Endothelial cell of coronary artery (primary cell): ENCODE measurements around the gene IGFBP3. TPM values are rescaled to one million over a fixed set of nuclear protein-coding genes. Genes with fewer than 3 reads are reported as not detected.

Experiments
- total RNA-seq: library from RNA; depleted of rRNA; stranded (reverse); fragments of >200 nt; gene quantifications from 2 replicates; pipeline ENCODE4 v1.2.3, GENCODE V29; 2014

Gene IGFBP3, protein sequence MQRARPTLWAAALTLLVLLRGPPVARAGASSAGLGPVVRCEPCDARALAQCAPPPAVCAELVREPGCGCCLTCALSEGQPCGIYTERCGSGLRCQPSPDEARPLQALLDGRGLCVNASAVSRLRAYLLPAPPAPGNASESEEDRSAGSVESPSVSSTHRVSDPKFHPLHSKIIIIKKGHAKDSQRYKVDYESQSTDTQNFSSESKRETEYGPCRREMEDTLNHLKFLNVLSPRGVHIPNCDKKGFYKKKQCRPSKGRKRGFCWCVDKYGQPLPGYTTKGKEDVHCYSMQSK
- 6.7 and 300 TPM in 2 replicates for total RNA-seq

DNA sequence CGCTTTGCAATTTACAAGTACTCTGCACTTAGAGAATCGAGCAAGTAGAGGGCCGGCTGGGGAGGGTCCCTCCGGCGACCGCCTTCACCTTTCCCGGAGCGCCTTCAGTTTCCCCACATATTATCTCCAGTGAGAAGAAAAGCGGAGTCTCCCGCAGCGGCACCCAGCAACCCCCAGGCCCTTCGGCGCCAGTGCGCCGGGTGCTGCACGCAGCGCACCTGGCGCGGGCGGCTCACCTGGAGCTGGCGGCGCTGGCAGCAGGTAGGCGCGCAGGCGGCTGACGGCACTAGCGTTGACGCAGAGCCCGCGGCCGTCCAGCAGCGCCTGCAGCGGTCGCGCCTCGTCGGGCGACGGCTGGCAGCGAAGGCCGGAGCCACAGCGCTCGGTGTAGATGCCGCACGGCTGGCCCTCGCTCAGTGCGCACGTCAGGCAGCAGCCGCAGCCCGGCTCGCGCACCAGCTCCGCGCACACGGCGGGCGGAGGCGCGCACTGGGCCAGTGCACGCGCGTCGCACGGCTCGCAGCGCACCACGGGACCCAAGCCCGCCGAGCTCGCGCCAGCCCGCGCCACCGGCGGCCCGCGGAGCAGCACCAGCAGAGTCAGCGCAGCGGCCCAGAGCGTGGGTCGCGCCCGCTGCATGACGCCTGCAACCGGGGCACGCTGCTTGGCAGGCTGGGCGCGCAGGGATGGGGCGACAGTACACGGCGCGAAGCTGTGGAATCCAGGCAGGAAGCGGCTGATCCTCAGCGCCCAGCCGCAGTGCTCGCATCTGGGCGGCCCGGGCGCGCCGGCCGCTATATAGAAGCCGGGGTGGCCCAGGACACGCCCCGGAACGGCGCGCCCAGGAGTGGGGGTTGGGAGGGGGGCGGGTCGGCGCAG, at the start of gene IGFBP3:
Gene IGFBP3, minus strand, starts transcription at position 771 of the 879 bp plus-strand sequence. Its CDS starts 132 bp downstream, at position 639.

DNA sequence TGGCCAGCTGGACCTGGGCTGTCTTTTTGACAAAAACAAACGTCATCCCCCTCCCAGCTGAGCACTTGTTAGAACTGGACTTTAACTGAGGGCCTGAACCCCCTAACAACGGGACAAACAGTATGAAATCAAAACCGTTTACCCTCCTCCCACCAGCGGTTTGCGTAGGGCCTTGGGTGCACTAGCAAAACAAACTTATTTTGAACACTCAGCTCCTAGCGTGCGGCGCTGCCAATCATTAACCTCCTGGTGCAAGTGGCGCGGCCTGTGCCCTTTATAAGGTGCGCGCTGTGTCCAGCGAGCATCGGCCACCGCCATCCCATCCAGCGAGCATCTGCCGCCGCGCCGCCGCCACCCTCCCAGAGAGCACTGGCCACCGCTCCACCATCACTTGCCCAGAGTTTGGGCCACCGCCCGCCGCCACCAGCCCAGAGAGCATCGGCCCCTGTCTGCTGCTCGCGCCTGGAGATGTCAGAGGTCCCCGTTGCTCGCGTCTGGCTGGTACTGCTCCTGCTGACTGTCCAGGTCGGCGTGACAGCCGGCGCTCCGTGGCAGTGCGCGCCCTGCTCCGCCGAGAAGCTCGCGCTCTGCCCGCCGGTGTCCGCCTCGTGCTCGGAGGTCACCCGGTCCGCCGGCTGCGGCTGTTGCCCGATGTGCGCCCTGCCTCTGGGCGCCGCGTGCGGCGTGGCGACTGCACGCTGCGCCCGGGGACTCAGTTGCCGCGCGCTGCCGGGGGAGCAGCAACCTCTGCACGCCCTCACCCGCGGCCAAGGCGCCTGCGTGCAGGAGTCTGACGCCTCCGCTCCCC, 32.7 kb downstream of the IGFBP3 start, which contains the start of gene IGFBP1:
Gene IGFBP1, plus strand, starts transcription at position 304 of the 808 bp plus-strand sequence. Its CDS starts 165 bp downstream, at position 469.

DNA sequence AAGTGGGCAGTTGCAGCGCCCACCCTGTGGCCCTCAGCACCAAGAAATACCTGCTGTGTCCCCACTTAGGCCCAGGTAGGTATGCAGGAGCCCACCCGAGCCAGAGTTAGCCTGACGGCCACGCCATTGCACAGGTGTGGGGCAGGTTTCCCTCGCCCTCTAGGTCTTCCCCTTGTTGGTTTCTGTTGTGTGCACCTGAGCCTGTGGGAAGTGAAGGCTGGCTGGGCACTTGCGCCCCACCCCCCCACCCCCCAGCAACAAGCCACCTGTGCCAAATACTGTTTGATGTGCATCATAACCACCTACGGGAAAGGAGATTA, 48.1 kb downstream of the IGFBP3 start, which contains the start of gene CCDC201:
Gene CCDC201, minus strand, starts transcription at position 48 of the 320 bp plus-strand sequence. CDS start 75 bp downstream, outside the sequence.

Other genes starting within 250 kb of the IGFBP3 start
- not detected in 2 replicates for gene CCDC201, start 48.2 kb downstream of the IGFBP3 start, total RNA-seq
- 0.18 and 0.47 TPM in 2 replicates for gene IGFBP1, start 32.8 kb downstream of the IGFBP3 start, total RNA-seq